Fibroblast of villous mesenchyme (primary cell): ENCODE results near the gene TMEM185A. TPM values are rescaled to one million over a fixed set of nuclear protein-coding genes. Genes with fewer than 3 reads are reported as not detected.
A peak's percentile ranks its signal among the peaks of the same experiment; 100 is the strongest.
"Not testable (repeated sequence)": the region's sequence is repeated elsewhere in the genome, so short reads cannot be mapped to it uniquely, and the experiment has no call there.

Source experiments
- DNase-seq: peaks from one replicate; pipeline ENCODE4 v3.0.0-alpha.2; 2010; ENCODE audit warnings: low read depth
- H3K4me3 ChIP-seq: 2 replicates; pipeline ENCODE4 v1.5.1; 2011; ENCODE audit warnings: low read depth, mild to moderate bottlenecking, low read length
- total RNA-seq: library from RNA; depleted of rRNA; stranded (reverse); fragments of >200 nt; gene quantifications from 2 replicates; pipeline ENCODE4 v1.2.3, GENCODE V29; 2012
- TF ChIP-seq, protein P1 (sequence below): IDR thresholded peaks from 2 replicates; pipeline ENCODE4 v1.5.1; 2012; ENCODE audit warnings: low read depth, mild to moderate bottlenecking, low read length; ENCODE audit not compliant: insufficient read depth

TMEM185A gene
- total RNA-seq, 1 donor: 17.7 TPM

DNA sequence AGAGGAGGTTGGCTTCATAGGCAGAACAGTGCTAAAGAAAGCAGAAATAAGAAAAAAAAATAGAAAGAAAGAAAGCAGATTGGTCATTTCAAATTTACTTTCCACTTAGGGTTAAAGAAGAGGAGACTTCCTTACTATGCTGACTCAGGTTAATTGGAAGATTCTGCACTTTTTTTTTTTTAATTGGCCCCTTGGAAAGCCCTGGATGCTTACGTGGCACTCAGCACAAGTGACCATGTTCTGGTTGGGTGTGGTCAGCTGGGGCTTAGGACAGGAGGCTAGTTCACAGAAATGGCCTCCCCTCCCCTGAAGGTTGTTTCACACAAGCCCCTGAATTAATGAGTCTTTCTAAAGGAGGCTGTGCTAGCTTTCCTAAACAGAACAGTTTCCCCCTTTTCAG lies 58.8 kb downstream of the TMEM185A start:
- TF ChIP-seq, protein P1, sequence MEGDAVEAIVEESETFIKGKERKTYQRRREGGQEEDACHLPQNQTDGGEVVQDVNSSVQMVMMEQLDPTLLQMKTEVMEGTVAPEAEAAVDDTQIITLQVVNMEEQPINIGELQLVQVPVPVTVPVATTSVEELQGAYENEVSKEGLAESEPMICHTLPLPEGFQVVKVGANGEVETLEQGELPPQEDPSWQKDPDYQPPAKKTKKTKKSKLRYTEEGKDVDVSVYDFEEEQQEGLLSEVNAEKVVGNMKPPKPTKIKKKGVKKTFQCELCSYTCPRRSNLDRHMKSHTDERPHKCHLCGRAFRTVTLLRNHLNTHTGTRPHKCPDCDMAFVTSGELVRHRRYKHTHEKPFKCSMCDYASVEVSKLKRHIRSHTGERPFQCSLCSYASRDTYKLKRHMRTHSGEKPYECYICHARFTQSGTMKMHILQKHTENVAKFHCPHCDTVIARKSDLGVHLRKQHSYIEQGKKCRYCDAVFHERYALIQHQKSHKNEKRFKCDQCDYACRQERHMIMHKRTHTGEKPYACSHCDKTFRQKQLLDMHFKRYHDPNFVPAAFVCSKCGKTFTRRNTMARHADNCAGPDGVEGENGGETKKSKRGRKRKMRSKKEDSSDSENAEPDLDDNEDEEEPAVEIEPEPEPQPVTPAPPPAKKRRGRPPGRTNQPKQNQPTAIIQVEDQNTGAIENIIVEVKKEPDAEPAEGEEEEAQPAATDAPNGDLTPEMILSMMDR: no peak
- no peak for DNase-seq
- no peak overlapping the region for H3K4me3 ChIP-seq

DNA sequence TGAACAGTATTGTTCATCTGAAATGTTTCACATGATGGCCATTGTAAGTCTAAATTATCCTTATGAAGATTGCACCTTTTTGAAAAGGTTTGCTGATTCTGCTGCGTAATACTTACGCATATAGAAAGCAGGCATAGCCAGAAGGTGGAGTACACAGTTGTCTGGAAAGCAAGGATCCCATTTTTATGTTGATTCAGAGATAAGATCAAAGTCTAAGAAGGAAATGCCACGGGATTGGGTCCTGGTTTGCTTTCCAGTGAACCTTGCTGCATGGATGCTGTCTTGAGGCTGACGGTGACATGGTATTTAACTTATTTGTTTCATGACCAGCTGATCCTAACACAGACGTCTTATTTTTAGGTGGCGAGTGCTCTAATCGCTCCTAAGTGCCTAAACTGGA lies 59.8 kb downstream of the TMEM185A start:
- no peak for DNase-seq
- no peak overlapping the region for H3K4me3 ChIP-seq
- TF ChIP-seq, protein P1: no peak

DNA sequence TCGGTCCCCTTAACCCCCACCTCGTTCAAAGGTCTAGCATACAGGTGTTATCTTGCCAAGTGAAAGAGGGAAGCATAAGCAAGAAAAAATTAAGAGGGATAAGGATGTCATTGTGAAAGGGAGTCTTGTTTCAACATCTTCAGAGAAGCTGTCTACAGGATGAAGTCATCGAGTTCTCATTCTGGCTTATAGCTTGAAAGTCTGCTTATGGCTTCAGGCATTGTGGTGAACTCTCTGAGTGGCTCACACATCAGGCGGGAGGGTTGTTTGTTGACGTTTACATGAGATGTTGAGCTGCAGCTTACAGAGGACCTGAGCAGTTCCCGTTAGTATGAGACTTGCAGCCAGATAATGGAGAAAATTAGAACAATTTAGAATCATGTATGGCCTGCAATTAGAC lies 60.9 kb downstream of the TMEM185A start:
- DNase-seq: peak; percentile 55
- H3K4me3 ChIP-seq: no peak overlapping the region
- TF ChIP-seq, protein P1: no peak

DNA sequence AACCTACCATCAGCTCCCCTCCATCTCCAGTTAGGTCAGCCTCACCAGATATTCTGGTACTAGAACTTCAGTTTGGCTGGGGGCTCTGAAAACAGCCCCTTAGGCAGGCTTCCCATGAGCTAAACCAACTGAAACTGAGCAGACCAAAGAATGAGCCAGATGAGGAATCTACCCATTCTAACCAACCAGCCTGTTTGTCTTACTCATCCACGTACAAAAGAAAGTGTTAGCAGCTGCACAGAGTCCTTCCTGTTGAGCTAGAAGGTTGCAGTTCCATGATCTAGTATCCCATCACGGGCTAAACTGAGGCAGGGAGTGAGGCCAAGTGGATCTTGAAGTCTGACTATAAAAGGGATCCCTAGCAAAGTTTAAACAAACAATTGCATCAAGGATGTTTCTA lies 61.8 kb downstream of the TMEM185A start:
- DNase-seq: no peak
- no peak overlapping the region for H3K4me3 ChIP-seq
- TF ChIP-seq, protein P1: no peak

DNA sequence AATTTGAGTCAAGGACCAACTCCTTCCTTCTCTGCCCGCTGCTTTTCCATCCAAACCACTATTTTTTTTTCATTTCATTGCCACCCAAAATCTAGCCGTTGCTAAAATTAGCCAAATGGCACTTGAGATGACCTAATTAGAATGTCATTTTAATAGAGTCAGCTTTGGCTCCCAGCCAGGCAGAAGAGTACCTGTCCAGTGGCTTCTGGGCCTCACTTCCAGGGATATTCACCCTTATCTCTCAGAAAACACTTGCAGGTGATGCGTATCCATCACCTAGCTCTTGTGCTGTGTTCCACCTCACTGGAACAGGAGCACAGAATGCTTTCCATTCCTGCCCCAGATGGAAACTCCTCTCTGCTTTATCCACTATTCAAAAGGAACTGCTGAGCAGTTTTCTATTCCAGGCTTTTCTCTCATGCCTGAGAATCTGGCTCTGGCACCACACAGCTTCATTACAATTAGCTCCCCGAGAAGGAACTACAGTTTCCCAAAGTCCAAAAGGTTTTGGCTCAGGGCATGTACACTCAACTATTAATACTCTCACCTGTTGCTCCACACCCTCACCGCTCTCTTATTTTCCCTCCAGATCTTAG lies 62.8 kb downstream of the TMEM185A start:
- TF ChIP-seq, protein P1: no peak
- DNase-seq: no peak
- H3K4me3 ChIP-seq: no peak overlapping the region

DNA sequence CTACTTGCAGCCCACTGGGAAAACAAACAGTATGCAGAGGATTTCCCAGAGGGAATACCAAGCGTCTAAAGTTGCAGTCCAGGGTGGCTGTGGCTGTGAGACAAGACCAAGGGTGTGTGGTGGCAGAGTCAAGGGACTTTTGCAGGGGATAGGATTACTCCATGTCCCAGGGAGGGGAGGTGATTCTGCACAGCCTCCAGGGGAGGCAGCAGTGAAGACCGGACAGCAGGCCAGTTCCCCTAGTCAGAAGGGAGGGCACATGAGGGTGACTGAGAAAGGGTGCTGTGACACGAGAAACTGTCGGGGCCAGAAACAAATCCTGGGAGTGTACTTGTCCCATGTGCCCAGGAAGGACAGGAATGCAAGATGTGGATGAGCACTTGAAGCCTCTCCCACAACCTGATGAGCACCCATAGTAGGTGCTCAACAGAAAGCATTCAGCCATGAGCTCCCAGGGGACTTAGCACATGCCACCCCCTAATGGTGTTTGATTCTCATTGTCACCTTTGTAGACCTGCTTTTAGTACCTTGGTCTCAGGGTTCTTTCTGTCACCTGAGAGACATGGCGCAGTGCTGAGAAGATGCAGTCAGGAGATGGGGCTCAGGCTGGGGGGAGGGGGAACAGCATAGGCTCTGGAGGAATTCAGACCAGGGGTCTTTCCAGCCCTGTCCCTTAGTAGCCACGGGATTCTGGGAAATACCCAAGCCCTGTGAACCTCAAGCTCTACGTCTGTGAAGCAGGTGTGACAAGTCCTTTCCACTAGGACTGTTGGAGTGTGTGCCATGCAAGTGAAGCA lies 63.8 kb downstream of the TMEM185A start:
- H3K4me3 ChIP-seq: no peak overlapping the region
- DNase-seq: no peak
- TF ChIP-seq, protein P1: no peak

DNA sequence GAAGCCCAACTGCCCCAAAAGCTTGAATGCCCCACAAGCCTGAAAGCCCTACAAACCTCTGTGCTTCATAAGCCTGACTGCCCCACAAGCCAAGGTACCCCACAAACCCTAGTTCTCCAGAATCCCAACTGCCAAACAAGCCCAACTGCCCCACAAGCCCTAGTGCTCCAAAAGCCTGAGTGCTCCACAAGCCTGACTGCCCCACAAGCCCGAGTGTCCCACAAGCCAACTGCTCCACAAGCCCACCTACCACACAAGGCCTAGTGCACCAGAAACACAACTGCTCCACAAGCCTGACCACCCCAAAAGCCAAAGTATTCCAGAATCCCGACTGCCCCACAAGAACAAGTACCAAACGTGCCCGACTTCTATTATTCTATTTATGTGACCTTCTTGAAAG lies 68.2 kb downstream of the TMEM185A start:
- no peak for DNase-seq
- no peak overlapping the region for H3K4me3 ChIP-seq
- TF ChIP-seq, protein P1: no peak

DNA sequence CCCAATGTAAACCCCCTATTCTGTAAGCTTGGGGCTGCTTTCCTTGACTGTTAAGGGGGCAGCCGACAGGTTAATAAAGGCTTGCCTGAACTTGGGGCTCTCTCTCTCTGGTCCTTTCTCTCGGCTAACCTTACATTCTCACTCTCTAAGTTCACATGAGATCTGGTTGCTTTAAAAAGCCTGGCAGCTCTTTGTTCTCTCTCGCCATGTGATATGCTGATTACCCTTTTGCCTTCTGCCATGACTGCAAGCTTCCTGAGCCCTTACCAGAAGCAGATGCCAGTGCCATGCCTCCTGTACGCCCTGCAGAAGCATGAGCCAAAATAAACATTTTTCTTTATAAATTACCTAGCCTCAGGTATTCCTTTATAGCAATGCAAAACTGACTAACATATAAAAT lies 76.3 kb downstream of the TMEM185A start:
- DNase-seq, H3K4me3 ChIP-seq: not testable (repeated sequence)

DNA sequence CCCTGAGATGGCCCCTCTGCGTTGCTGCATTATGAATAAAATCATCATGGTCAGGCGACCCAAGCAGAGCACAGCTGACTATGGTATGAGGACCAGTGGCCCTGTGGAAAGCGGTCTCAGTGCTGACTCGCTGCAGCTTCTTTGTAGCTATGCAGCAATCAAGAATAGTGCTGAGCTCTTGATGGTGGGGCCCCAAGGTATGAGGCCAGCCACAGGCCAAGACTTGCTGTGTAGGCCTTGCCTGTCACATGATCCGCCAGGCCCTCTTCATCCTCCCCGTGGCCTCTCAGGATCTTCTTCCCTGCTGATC lies 79.7 kb downstream of the TMEM185A start:
- H3K4me3 ChIP-seq, DNase-seq: not testable (repeated sequence)

DNA sequence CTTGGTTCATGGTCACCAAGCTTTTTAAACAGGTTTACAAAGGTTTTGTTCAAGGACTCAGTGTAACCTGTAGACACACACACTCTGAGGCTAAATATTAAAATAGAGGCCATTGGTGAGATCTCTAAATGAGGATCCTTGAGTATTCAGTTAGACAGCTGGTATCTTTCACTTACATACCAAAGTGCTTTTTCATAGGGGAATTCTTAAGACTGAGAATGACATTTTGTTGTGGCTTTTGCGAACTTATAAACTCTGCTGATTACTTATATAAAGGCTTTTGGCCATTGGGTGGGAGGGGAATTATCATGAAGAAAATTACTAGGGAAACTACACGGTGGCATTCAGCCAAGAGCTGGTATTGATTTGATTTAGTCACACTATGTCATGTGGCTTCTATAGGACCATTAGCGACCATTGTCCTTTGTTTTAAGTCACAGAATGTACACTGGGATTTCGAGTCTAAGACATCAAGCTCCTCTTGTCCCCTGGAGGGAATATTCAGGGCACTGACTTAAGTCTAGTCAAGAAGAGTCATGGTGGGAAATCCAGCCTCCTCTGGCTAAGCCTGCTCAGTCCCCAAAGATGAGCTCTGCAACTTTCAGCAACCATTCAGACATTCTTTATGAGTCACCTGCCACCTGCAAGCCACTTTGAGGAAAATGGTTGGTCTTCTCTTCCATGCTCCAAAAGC lies 80.2 kb downstream of the TMEM185A start:
- not testable (repeated sequence) for DNase-seq, H3K4me3 ChIP-seq
